ENCODE data around the gene FAM181B.

DNA sequence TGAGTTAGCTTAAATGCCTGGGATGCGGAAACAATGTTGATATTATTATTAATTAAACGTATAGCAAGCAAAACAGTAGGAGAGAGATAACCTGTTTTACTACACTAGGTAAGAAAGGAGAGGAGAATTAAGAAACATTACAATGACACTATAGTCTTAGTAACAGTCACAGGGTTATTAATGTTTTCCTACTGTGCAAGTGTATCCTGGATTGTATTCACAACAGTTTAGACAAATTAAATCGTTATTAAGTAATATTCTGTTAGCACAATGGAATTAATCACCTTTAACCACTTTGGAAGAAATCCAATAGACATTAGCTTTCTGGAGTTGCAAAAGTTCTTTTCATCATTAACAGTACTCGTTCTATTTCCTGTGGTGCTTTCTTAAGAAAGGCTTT, 3.4 kb downstream of the FAM181B start:
- TF ChIP-seq, protein P1, sequence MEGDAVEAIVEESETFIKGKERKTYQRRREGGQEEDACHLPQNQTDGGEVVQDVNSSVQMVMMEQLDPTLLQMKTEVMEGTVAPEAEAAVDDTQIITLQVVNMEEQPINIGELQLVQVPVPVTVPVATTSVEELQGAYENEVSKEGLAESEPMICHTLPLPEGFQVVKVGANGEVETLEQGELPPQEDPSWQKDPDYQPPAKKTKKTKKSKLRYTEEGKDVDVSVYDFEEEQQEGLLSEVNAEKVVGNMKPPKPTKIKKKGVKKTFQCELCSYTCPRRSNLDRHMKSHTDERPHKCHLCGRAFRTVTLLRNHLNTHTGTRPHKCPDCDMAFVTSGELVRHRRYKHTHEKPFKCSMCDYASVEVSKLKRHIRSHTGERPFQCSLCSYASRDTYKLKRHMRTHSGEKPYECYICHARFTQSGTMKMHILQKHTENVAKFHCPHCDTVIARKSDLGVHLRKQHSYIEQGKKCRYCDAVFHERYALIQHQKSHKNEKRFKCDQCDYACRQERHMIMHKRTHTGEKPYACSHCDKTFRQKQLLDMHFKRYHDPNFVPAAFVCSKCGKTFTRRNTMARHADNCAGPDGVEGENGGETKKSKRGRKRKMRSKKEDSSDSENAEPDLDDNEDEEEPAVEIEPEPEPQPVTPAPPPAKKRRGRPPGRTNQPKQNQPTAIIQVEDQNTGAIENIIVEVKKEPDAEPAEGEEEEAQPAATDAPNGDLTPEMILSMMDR (IDR thresholded peaks at IDR 0.05) = no peak
- no peak for TF ChIP-seq POLR2A (IDR thresholded peaks at IDR 0.05)
